ENCODE data around the gene NRDC.
"Not testable (repeated sequence)": the region's sequence is repeated elsewhere in the genome, so short reads cannot be mapped to it uniquely, and the experiment has no call there.

NRDC gene

GRCh38 chr1:51877434-51878307, 856 bp downstream of the NRDC start:
- peak overlapping the region; percentile 96 for H3K27ac ChIP-seq (ENCODE audit: low read length)

DNA sequence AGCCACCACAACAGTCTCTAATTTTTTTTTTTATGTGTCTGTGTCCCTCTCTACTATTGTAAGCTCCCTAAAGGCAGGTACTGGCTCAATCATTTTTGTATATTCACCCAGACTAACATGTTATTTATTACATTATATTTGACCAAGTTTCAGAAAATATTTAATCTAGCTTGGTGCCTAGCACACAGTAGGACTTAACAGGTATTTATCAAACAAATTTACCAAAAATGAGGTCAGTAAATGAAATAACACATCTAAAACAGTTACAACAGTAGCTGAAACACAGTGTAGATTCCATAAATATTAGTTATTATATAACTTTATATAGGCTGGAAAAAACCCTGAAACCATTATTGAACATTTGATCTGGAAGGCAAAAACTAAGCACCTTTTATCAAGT, 2.7 kb downstream of the NRDC start:
- no peak overlapping the region for H3K4me3 ChIP-seq (ENCODE audit: low read length)
- no peaks in the 10 kb centered on the region for H3K27me3 ChIP-seq (ENCODE audit: control insufficient read depth, insufficient read depth, low read length)
- H3K9ac ChIP-seq (ENCODE audit: low read length): no peak overlapping the region
- peaks cover 8% of the 10 kb centered on the region for H3K4me1 ChIP-seq (ENCODE audit: control insufficient read depth, low read depth, low read length)
- H3K27ac ChIP-seq (ENCODE audit: low read length): no peak overlapping the region
- H3K9me3 ChIP-seq (ENCODE audit: control insufficient read depth, low read depth, low read length): no peaks in the 10 kb centered on the region
- no peaks in the 10 kb centered on the region for H3K36me3 ChIP-seq (ENCODE audit: control insufficient read depth, low read depth, low read length)

More at GRCh38 chr1:51877434-51878307, 856 bp downstream of the NRDC start:
- peaks cover 8% of the 10 kb centered on the region for H3K4me1 ChIP-seq (ENCODE audit: control insufficient read depth, low read depth, low read length)
- peak overlapping the region; percentile 98 for H3K4me3 ChIP-seq (ENCODE audit: low read length)
- no peaks in the 10 kb centered on the region for H3K36me3 ChIP-seq (ENCODE audit: control insufficient read depth, low read depth, low read length)
- H3K9ac ChIP-seq (ENCODE audit: low read length): peak overlapping the region; percentile 98
- no peaks in the 10 kb centered on the region for H3K9me3 ChIP-seq (ENCODE audit: control insufficient read depth, low read depth, low read length)
- H3K27me3 ChIP-seq (ENCODE audit: control insufficient read depth, insufficient read depth, low read length): no peaks in the 10 kb centered on the region

- Histone ChIP-seq H3K9ac (ENCODE audit: low read length) (no peak overlapping the region), H3K4me1 (ENCODE audit: control insufficient read depth, low read depth, low read length) (peaks cover 8% of the 10 kb centered on the region)
These were observed 3.2 kb downstream of the NRDC start for GRCh38 chr1:51875291-51875772.

GRCh38 chr1:51873270-51873669, 5.3 kb downstream of the NRDC start:
- H3K9ac ChIP-seq (ENCODE audit: low read length); H3K27me3 ChIP-seq (ENCODE audit: control insufficient read depth, insufficient read depth, low read length); H3K27ac ChIP-seq (ENCODE audit: low read length); H3K36me3 ChIP-seq (ENCODE audit: control insufficient read depth, low read depth, low read length); H3K4me3 ChIP-seq (ENCODE audit: low read length); H3K9me3 ChIP-seq (ENCODE audit: control insufficient read depth, low read depth, low read length); H3K4me1 ChIP-seq (ENCODE audit: control insufficient read depth, low read depth, low read length): not testable (repeated sequence)

More at GRCh38 chr1:51875291-51875772, 3.2 kb downstream of the NRDC start:
- Histone ChIP-seq H3K27ac (ENCODE audit: low read length) (no peak overlapping the region), H3K36me3 (ENCODE audit: control insufficient read depth, low read depth, low read length) (no peaks in the 10 kb centered on the region), H3K4me3 (ENCODE audit: low read length) (no peak overlapping the region), H3K9me3 (ENCODE audit: control insufficient read depth, low read depth, low read length) (no peaks in the 10 kb centered on the region), H3K27me3 (ENCODE audit: control insufficient read depth, insufficient read depth, low read length) (no peaks in the 10 kb centered on the region)

DNA sequence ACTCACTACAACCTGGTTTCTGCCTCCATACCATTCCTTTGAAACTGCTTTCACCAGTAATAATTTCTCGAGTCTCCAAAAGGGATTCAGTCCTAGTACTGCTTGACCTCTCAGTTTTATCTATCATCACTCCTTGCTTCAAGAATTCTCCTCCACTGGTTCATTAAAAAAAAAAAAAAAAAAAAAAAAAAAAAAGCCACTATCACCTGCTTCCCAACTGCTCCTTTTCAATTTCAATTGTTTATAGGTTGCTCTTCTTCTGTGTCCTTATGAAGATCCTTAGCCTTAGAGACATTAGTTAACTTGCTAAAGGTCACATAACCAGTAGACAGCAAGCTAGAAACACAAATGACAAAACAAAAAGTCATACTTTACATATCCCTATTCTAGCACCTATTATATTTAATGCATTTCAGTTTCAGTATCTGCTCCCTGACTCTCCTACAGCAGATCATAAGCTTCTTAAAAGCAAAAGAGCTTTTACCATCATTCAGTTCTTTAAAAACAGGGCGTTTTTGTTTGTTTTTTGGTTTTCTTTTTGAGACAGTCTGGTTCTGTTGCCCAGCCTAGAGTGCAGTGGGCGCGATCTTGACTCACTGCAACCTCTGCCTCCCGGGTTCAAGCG, 7.1 kb downstream of the NRDC start:
- H3K4me1 ChIP-seq (ENCODE audit: control insufficient read depth, low read depth, low read length): peaks cover under 1% of the 10 kb centered on the region

DNA sequence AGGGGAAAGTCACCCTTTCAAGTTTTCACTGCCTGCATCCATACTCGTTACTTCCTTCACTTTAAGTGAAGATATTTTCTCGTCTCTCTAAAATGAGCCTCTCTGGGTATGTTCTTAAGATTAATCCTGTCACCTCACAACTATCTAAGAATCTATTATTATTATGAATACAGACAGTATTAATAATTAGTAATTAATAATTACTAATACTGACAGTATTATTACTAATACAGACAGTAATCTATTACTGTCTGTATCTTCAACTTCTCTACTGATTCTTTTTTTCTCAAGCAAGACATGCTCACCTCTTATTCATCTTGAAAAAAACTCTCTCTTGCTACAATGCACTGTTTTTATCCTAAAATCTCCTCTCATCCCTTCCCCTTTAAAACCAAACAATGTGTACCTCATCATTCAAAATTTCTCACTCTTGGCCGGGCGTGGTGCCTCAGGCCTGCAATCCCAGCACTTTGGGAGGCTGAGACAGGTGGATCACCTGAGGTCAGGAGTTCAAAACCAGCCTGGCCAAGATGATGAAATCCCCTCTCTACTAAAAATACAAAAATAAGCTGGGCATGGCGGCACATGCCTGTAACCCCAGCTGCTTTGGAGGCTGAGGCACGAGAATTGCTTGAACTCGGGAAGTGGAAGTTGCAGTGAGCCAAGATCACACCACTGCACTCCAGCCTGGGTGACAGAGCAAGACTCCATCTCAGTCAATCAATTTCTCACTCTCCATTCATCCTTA, 7.8 kb downstream of the NRDC start:
- Histone ChIP-seq H3K27ac (ENCODE audit: low read length) (no peak overlapping the region), H3K4me3 (ENCODE audit: low read length) (no peak overlapping the region), H3K27me3 (ENCODE audit: control insufficient read depth, insufficient read depth, low read length) (no peaks in the 10 kb centered on the region), H3K9ac (ENCODE audit: low read length) (no peak overlapping the region), H3K9me3 (ENCODE audit: control insufficient read depth, low read depth, low read length) (no peaks in the 10 kb centered on the region), H3K36me3 (ENCODE audit: control insufficient read depth, low read depth, low read length) (no peaks in the 10 kb centered on the region), H3K4me1 (ENCODE audit: control insufficient read depth, low read depth, low read length) (no peaks in the 10 kb centered on the region)

More for the DNA sequence above, 7.1 kb downstream of the NRDC start:
- no peaks in the 10 kb centered on the region for H3K36me3 ChIP-seq (ENCODE audit: control insufficient read depth, low read depth, low read length)
- H3K27me3 ChIP-seq (ENCODE audit: control insufficient read depth, insufficient read depth, low read length): no peaks in the 10 kb centered on the region
- no peak overlapping the region for H3K27ac ChIP-seq (ENCODE audit: low read length)
- no peak overlapping the region for H3K9ac ChIP-seq (ENCODE audit: low read length)
- no peak overlapping the region for H3K4me3 ChIP-seq (ENCODE audit: low read length)
- H3K9me3 ChIP-seq (ENCODE audit: control insufficient read depth, low read depth, low read length): no peaks in the 10 kb centered on the region

GRCh38 chr1:51867479-51868232, 10.9 kb downstream of the NRDC start:
- H3K4me3 ChIP-seq (ENCODE audit: low read length): no peak overlapping the region
- no peaks in the 10 kb centered on the region for H3K36me3 ChIP-seq (ENCODE audit: control insufficient read depth, low read depth, low read length)
- no peak overlapping the region for H3K9ac ChIP-seq (ENCODE audit: low read length)
- no peaks in the 10 kb centered on the region for H3K4me1 ChIP-seq (ENCODE audit: control insufficient read depth, low read depth, low read length)
- H3K27ac ChIP-seq (ENCODE audit: low read length): no peak overlapping the region
- no peaks in the 10 kb centered on the region for H3K9me3 ChIP-seq (ENCODE audit: control insufficient read depth, low read depth, low read length)
- H3K27me3 ChIP-seq (ENCODE audit: control insufficient read depth, insufficient read depth, low read length): no peaks in the 10 kb centered on the region

- no peaks in the 10 kb centered on the region for H3K36me3 ChIP-seq (ENCODE audit: control insufficient read depth, low read depth, low read length)
- no peak overlapping the region for H3K27ac ChIP-seq (ENCODE audit: low read length)
- peaks cover 7% of the 10 kb centered on the region for H3K4me1 ChIP-seq (ENCODE audit: control insufficient read depth, low read depth, low read length)
- no peaks in the 10 kb centered on the region for H3K9me3 ChIP-seq (ENCODE audit: control insufficient read depth, low read depth, low read length)
- no peak overlapping the region for H3K9ac ChIP-seq (ENCODE audit: low read length)
- no peaks in the 10 kb centered on the region for H3K27me3 ChIP-seq (ENCODE audit: control insufficient read depth, insufficient read depth, low read length)
- no peak overlapping the region for H3K4me3 ChIP-seq (ENCODE audit: low read length)
These were observed 15.1 kb downstream of the NRDC start for GRCh38 chr1:51863384-51863783.

DNA sequence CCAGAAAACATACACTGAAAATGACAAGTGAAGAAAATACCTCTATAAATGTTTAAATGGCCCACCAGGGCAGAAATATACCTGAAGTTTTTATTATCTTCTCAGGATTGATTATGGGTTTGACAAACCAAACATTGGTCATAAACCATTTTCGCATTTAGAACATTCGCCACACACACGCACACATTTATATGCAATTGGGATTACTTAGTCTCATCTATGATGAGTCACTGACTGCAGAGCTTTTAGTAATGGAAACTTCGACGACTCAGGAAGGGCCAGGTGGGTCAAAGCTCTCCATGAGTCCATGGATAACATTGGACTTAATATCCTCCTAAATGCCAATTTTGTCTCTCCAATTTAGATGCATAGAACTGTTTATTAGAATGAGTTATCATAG, 16.9 kb downstream of the NRDC start:
- H3K27ac ChIP-seq (ENCODE audit: low read length): no peak overlapping the region
- H3K4me3 ChIP-seq (ENCODE audit: low read length): no peak overlapping the region
- H3K36me3 ChIP-seq (ENCODE audit: control insufficient read depth, low read depth, low read length): no peaks in the 10 kb centered on the region
- no peak overlapping the region for H3K9ac ChIP-seq (ENCODE audit: low read length)
- H3K4me1 ChIP-seq (ENCODE audit: control insufficient read depth, low read depth, low read length): peaks cover 8% of the 10 kb centered on the region
- H3K9me3 ChIP-seq (ENCODE audit: control insufficient read depth, low read depth, low read length): no peaks in the 10 kb centered on the region
- H3K27me3 ChIP-seq (ENCODE audit: control insufficient read depth, insufficient read depth, low read length): no peaks in the 10 kb centered on the region

DNA sequence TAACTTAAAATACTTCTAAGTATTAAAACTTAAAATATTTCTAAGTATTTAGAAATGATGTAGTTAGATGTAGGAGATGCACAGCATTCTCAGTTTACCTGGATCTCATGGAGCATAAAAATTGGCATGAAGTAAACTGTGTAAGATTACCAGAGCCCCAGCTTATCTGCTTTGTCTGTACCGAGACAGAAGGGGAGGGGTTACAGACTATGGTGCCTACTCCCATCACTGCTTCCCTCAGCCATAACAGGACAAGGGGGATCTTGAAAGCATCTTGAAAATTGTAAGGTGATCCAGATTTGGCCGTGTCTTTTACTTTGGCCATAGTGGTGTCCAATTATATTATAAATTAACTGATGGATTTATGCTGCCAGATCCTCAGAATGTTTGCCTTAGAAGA, 18.8 kb downstream of the NRDC start:
- H3K9ac ChIP-seq (ENCODE audit: low read length): no peak overlapping the region
- H3K36me3 ChIP-seq (ENCODE audit: control insufficient read depth, low read depth, low read length): no peaks in the 10 kb centered on the region
- no peak overlapping the region for H3K4me3 ChIP-seq (ENCODE audit: low read length)

GRCh38 chr1:51859333-51859732, 19.2 kb downstream of the NRDC start:
- H3K9ac ChIP-seq (ENCODE audit: low read length): no peak overlapping the region

More for the DNA sequence above, 18.8 kb downstream of the NRDC start:
- H3K9me3 ChIP-seq (ENCODE audit: control insufficient read depth, low read depth, low read length): no peaks in the 10 kb centered on the region
- H3K4me1 ChIP-seq (ENCODE audit: control insufficient read depth, low read depth, low read length): peaks cover 8% of the 10 kb centered on the region
- H3K27ac ChIP-seq (ENCODE audit: low read length): no peak overlapping the region
- no peaks in the 10 kb centered on the region for H3K27me3 ChIP-seq (ENCODE audit: control insufficient read depth, insufficient read depth, low read length)

More at GRCh38 chr1:51859333-51859732, 19.2 kb downstream of the NRDC start:
- no peak overlapping the region for H3K27ac ChIP-seq (ENCODE audit: low read length)
- H3K9me3 ChIP-seq (ENCODE audit: control insufficient read depth, low read depth, low read length): no peaks in the 10 kb centered on the region
- H3K4me3 ChIP-seq (ENCODE audit: low read length): no peak overlapping the region
- no peaks in the 10 kb centered on the region for H3K36me3 ChIP-seq (ENCODE audit: control insufficient read depth, low read depth, low read length)
- H3K4me1 ChIP-seq (ENCODE audit: control insufficient read depth, low read depth, low read length): peaks cover 8% of the 10 kb centered on the region
- no peaks in the 10 kb centered on the region for H3K27me3 ChIP-seq (ENCODE audit: control insufficient read depth, insufficient read depth, low read length)
